Activated naive CD4-positive, alpha-beta T cell (primary cell): Measurements from ENCODE around the gene WWP2.
"Not testable (repeated sequence)": the region's sequence is repeated elsewhere in the genome, so short reads cannot be mapped to it uniquely, and the experiment has no call there.

Experiments used
- DNase-seq, 4 experiments: peaks; one replicate each; lab custom pipeline; 2025; lab: John Stamatoyannopoulos, UW

The WWP2 gene

DNA sequence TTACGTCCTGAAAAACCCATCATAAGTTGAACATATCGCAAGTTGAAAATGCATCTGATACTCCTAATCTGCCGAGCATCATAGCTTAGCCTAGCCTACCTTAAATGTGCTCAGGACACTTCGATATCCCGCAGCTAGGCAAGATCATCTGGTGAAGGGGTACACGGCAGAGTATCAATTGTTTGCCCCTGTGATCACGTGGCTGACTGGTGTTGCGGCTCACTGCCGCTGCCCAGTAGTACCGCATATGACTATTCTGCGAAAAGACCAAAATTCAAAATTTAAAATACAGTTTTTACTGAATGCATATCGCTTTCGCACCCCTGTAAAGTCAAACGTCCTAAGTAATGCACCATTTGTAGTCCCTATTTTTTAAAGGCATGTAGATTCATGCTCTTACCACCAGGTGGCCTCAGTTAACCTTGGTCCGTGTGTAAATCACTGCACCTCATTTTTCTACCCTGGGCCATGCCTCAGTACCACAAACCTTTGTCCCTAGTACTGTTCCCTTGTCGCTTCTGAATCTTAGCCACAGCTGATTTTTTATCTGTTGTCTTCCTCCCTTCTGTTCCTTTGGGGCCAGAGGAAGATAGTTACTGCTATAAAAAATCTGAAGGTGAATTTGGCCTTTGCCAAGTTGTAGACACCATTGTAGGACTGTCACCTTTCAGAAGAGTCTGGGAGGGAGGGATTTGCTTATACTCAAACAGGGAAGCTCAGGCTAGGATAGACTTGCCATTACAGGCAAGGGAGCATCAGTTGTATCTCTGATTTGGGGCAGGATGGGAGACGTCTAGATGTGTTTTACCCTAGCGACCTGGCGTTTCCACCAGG, 34.4 kb downstream of the WWP2 start:
- DNase-seq = no peak

- no peak for DNase-seq
Observed at GRCh38 chr16:69798466-69798865, 36.3 kb downstream of the WWP2 start.

GRCh38 chr16:69799611-69800031, 37.5 kb downstream of the WWP2 start:
- no peak for DNase-seq

DNA sequence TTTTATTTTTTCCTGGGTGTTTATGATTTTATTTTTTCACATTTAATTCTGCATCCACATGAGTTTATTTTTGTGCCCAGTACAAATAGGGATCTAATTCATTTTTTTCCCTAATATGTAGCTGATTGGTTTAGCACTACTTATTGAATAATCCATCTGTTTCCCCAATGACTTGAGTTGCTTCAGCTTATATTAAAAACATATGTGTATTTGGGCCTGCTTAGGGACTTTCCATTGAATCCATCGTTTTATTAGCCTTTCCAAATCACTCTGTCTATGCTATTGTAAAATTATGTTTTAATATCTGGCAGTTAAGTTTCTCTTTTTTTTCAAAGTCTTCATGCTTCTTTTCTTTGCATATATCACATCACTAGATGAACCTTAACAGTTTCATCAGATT, 42.2 kb downstream of the WWP2 start:
- DNase-seq = no peak

DNA sequence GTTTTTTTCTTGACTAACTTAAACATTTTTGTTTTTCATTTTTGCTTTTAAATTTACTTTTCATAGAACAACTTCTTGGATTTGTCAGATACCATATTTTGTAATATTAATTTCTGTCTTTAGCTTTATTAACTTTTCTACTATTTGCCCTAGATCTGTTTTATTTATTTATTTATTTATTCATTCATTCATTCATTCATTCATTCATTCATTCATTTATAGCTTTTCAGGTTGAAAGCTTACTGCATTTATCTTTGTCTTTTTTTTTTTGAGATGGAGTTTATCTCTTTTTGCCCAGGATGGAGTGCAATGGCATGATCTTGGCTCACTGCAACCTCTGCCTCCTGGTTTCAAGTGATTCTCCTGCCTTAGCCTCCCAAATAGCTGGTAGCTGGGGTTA, 44.6 kb downstream of the WWP2 start:
- DNase-seq = not testable (repeated sequence)

GRCh38 chr16:69812688-69813014, 50.5 kb downstream of the WWP2 start:
- no peak for DNase-seq

- DNase-seq = no peak
Observed at GRCh38 chr16:69814078-69814477, 51.9 kb downstream of the WWP2 start.

DNA sequence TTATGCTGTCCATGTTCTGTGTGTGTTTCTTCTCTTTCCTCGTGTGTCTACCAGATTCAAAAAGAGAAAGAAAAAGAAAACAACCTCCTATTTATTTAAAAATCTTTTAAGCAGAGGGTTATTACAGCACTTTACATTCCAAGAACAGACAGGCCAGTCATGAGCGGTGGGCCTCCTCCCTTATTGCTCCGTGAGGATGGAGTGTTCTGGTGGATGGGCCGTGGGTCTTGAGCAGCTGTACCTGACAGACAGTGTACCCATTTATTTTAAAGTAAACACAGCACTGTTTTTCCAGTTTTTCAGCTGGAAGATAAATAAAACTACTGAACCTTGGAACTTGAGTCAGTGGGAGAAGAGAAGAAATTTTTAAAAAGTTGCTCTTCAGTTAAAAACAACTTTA, 52.4 kb downstream of the WWP2 start:
- no peak for DNase-seq

GRCh38 chr16:69815216-69815883, 53.2 kb downstream of the WWP2 start:
- DNase-seq = not testable (repeated sequence)

- DNase-seq = no peak
Observed at GRCh38 chr16:69816996-69817395, 54.9 kb downstream of the WWP2 start.

DNA sequence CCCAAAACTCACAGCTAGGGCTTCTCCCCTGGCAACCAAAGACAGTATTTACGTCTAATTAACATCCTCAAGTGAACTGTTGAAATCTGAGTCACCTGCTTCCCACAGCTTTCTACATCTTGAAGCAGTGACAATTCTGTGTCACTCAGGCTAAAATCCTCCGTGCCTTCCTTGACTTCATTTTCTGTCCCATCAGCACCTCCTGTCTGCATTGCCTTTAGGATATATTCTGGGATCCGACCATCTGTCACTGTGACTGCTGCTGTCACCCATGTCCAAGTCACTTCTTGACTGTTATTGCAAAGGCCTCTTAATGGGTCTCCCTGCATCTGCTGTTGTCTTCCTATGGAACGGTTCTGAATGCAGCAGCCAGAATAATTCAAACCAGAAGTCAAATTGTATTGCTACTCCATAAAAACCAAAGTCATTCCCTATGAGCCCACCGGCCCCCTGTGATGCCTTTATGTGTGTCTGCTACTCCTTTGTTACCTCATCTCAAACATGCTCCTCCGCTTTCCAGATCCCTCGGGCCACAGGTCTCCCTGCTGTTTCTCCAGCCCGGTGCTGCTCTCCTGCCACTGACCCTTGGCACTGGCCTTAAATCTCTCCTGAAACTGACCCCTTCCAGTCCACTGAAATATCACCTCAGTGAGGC, 56.9 kb downstream of the WWP2 start:
- DNase-seq = no peak

GRCh38 chr16:69820926-69821541, 58.9 kb downstream of the WWP2 start:
- no peak for DNase-seq

- no peak for DNase-seq
Observed at GRCh38 chr16:69821844-69822173, 59.7 kb downstream of the WWP2 start.

GRCh38 chr16:69822174-69822935, 60.2 kb downstream of the WWP2 start:
- DNase-seq = no peak

DNA sequence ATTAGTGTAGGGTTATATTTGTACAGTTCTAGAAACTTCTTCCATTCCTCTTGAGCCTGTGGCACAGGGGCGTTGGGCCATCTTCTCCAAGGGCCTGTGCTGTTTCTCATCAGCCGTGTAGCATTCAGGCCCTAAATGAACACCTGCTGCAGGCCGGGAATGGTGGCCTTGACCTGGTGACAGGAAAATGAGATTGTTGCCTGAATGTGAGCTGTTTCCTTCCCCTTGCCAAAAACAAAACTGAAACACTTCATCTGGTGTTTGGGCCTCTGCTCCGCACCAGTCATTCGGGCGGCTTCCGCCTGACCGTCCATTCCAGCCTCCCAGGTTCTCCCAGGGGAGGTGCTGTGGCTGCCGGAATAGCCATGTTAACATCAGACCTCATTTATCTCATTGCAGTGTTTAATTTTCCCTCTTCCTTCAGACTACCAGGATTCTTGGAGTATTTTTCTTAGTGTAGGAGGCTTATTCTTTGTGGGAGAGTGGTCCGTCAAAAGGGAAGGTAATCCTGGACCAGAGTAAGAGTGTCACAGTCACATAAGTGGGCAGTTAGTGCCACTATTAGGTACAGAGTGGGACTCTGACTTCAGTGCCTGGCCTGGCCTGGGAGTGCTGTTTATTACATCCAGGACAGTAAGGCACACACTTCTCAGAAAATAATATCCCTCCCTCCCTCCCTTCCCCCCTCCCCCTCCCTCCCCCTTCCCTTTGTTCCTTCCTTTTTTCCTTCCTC, 61.9 kb downstream of the WWP2 start:
- no peak for DNase-seq

DNA sequence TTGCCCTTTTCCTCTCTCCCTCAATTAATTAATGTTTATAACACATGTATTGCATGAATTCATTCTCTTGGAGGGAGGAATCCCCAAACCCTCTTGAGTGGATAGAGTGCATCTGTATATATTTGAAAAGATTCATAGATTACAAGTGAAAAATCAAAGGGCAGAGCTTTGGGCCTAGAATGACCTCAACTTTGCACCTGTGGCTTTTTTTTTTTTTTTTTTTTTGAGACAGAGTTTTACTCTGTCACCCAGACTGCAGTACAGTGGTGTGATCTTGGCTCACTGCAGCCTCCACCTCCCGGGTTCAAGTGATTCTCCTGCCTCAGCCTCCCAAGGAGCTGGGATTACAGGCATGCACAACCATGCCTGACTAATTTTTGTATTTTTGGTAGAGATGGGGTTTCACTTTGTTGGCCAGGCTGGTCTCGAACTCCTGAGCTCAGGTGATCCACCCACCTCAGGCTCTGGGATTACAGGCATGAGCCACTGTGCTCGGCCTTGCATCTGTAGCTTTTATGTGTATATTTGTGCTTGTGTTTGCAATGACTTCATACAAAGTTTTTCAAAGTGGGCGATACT, 62.5 kb downstream of the WWP2 start:
- DNase-seq = not testable (repeated sequence)

- no peak for DNase-seq
Observed at GRCh38 chr16:69827524-69827923, 65.4 kb downstream of the WWP2 start.

DNA sequence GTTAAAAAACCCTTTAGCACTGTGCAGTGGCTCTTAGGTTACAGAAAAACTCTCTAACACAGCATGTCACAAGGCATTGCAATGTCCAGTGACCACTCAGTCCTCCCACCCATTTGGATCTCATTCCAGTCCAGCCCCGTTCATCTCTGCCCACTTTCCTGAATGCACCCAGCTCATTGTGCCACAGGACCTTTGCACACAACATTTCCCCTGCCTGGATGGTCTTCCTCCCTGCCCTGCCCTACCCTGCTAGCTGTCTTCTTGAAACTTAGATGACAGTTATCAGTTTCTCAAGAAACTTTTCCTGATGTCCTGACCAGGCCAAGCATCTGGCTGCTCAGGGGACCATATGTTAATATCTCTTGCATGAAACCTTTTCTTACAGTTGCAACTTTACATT, 67.2 kb downstream of the WWP2 start:
- no peak for DNase-seq

DNA sequence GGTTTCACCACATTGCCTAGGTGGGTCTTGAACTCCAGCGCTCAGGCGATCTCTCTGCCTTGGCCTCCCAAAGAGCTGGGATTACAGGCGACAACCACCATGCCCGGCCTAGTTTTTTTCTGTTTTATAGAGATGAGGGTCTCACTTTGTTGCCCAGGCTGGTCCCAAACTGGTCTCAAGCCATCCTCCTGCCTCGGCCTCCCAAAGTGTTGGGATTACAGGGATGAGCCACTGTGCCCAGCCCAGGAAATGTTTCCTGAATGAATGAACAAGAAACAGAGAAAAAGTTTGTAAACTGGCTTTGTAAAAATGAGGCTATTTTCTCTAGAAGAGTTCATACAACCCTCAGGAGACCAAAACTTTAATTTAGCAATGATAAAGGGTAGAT, 68.0 kb downstream of the WWP2 start:
- DNase-seq = no peak

- no peak for DNase-seq
Observed at GRCh38 chr16:69830534-69831211, 68.5 kb downstream of the WWP2 start.
